ENCODE measurements around the gene SLC25A26. TPM values are rescaled to one million over a fixed set of nuclear protein-coding genes. Genes with fewer than 3 reads are reported as not detected.
A peak's percentile ranks its signal among the peaks of the same experiment; 100 is the strongest.
"Not testable (repeated sequence)": the region's sequence is repeated elsewhere in the genome, so short reads cannot be mapped to it uniquely, and the experiment has no call there.

SLC25A26 gene
- total RNA-seq, 1 donor = 14.0 TPM

DNA sequence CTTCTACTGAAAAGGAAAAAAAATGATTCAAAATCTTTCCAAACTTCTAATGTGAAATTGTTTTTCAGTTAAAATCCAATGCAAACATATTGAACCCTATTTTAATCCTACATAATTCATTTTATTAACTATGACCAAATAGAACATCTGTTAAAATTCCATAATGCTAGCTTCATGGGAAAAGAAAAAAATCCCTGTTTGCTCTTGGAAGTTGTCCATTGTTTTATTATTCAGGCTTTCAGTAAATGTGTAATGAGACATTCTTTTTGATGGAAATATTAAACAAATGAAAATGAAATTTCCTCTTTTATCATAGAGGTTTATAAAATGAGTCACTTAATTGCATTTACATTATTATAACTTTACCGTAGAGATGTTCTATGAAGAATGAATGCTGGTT is 49.5 kb downstream of the SLC25A26 start:
- no peak overlapping the region for H3K4me3 ChIP-seq (ENCODE audit: low read depth, low read length)
- TF ChIP-seq, protein P1, sequence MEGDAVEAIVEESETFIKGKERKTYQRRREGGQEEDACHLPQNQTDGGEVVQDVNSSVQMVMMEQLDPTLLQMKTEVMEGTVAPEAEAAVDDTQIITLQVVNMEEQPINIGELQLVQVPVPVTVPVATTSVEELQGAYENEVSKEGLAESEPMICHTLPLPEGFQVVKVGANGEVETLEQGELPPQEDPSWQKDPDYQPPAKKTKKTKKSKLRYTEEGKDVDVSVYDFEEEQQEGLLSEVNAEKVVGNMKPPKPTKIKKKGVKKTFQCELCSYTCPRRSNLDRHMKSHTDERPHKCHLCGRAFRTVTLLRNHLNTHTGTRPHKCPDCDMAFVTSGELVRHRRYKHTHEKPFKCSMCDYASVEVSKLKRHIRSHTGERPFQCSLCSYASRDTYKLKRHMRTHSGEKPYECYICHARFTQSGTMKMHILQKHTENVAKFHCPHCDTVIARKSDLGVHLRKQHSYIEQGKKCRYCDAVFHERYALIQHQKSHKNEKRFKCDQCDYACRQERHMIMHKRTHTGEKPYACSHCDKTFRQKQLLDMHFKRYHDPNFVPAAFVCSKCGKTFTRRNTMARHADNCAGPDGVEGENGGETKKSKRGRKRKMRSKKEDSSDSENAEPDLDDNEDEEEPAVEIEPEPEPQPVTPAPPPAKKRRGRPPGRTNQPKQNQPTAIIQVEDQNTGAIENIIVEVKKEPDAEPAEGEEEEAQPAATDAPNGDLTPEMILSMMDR (IDR thresholded peaks at IDR 0.05; ENCODE audit: insufficient read depth, low read length) = no peak
- no peak for DNase-seq (ENCODE audit: low read depth)

DNA sequence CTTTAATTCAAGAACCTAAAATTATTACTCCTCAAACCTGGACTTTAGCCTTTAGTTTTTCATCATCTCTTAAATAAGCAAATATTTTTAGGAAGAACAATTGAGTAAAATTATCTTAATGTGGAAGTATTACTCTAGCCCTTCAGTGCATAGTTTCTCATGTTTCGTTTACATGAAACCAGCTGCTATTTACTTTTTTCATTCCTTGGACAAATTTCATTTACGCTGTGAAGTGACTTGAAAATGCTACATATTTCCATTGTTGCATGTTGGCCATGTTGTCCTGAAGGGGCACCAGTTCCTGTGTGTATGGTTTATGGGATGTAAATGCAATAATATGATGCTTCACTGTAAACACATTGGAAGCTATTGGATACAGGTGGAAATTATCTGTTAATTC is 49.9 kb downstream of the SLC25A26 start:
- H3K4me3 ChIP-seq (ENCODE audit: low read depth, low read length) = no peak overlapping the region
- no peak for DNase-seq (ENCODE audit: low read depth)
- TF ChIP-seq, protein P1 (IDR thresholded peaks at IDR 0.05; ENCODE audit: insufficient read depth, low read length) = no peak

- DNase-seq (ENCODE audit: low read depth) = no peak
- TF ChIP-seq, protein P1 (IDR thresholded peaks at IDR 0.05; ENCODE audit: insufficient read depth, low read length) = no peak
Observed at GRCh38 chr3:66271231-66271630, 50.4 kb downstream of the SLC25A26 start.

GRCh38 chr3:66272016-66272415 is 51.2 kb downstream of the SLC25A26 start:
- no peak for DNase-seq (ENCODE audit: low read depth)
- no peak overlapping the region for H3K4me3 ChIP-seq (ENCODE audit: low read depth, low read length)
- TF ChIP-seq, protein P1 (IDR thresholded peaks at IDR 0.05; ENCODE audit: insufficient read depth, low read length) = no peak

More at GRCh38 chr3:66271231-66271630, 50.4 kb downstream of the SLC25A26 start:
- no peak overlapping the region for H3K4me3 ChIP-seq (ENCODE audit: low read depth, low read length)

GRCh38 chr3:66274837-66275236 is 54.0 kb downstream of the SLC25A26 start:
- H3K4me3 ChIP-seq (ENCODE audit: low read depth, low read length); DNase-seq (ENCODE audit: low read depth): not testable (repeated sequence)

GRCh38 chr3:66276705-66277274 is 56.0 kb downstream of the SLC25A26 start:
- no peak overlapping the region for H3K4me3 ChIP-seq (ENCODE audit: low read depth, low read length)
- DNase-seq (ENCODE audit: low read depth) = peak; percentile 89
- TF ChIP-seq, protein P1 (IDR thresholded peaks at IDR 0.05; ENCODE audit: insufficient read depth, low read length) = peak; percentile 55

DNA sequence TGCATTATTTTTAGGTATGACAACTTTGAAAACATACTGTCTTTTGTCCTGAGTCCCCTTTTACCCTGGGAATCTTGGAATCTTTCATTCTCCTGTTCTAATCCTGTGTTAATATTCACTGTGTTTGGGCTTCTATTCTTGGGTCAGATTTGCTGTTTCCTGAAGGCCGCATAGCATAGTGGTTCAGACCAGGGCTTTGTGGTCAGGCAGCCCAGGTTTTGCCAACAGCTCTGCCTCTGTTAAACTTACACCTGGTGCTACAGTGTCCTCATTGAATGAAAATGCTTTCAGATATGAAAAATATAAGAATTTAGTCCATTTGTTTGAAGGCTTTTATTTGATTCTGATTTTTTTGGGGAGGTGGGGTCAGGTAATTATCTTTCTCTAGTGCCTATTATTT is 58.4 kb downstream of the SLC25A26 start:
- DNase-seq (ENCODE audit: low read depth) = no peak
- no peak overlapping the region for H3K4me3 ChIP-seq (ENCODE audit: low read depth, low read length)
- TF ChIP-seq, protein P1 (IDR thresholded peaks at IDR 0.05; ENCODE audit: insufficient read depth, low read length) = no peak
